Activated T-cell treated with anti-CD3 and anti-CD28 coated beads, Interleukin-2, amount 50 U/mL, for 72 hours (primary cell): ENCODE measurements around the gene GAB2. TPM values are rescaled to one million over a fixed set of nuclear protein-coding genes. Genes with fewer than 3 reads are reported as not detected.
"Not testable (repeated sequence)": the region's sequence is repeated elsewhere in the genome, so short reads cannot be mapped to it uniquely, and the experiment has no call there.

Experiments
- ATAC-seq, 2 donors: fragments of 150-1000 bp; cut with Tn5 transposase; replicated peaks in 1 of 2; 2 replicates each; pipeline ENCODE4 v1.10.0; 2021; ENCODE audit warnings: moderate library complexity in 2 of 2, mild to moderate bottlenecking in 1 of 2
- DNase-seq, 2 donors: peaks; one replicate each; pipeline ENCODE4 v3.0.0; 2021 to 2022; ENCODE audit warnings: mixed read lengths in 1 of 2
- H3K27ac Mint-ChIP-seq: one replicate; pipeline ENCODE4 v1.8.0; 2022; ENCODE audit warnings: mild to moderate bottlenecking, moderate library complexity, mixed read lengths
- H3K27me3 Mint-ChIP-seq: one replicate; pipeline ENCODE4 v1.8.0; 2022; ENCODE audit warnings: low read depth, mixed read lengths
- H3K36me3 Mint-ChIP-seq, 2 donors: one replicate each; pipeline ENCODE4 v1.8.0; 2022; ENCODE audit warnings: mixed read lengths in 2 of 2, mild to moderate bottlenecking in 1 of 2; ENCODE audit not compliant: insufficient read depth in 2 of 2
- H3K4me1 Mint-ChIP-seq: one replicate; pipeline ENCODE4 v1.8.0; 2022; ENCODE audit warnings: low read depth, mixed read lengths
- H3K4me3 Mint-ChIP-seq, 2 donors: one replicate each; pipeline ENCODE4 v1.8.0; 2022; ENCODE audit warnings: mild to moderate bottlenecking in 2 of 2, mixed read lengths in 2 of 2, moderate library complexity in 2 of 2
- H3K9me3 Mint-ChIP-seq, 2 donors: one replicate each; pipeline ENCODE4 v1.8.0; 2022; ENCODE audit warnings: mixed read lengths in 2 of 2
- total RNA-seq, 2 donors: library from RNA; stranded (reverse); gene quantifications; one replicate each; pipeline ENCODE4 v1.2.3, GENCODE V29; 2022

Gene GAB2
- total RNA-seq, 2 donors from 2014 or later: 48.0 to 51.7 TPM

- DNase-seq (no peak), ATAC-seq (peak; percentile 97 to 99)
- H3K27me3 Mint-ChIP-seq: no peaks in the 10 kb centered on the region
- H3K9me3 Mint-ChIP-seq: peaks cover 3% of the 10 kb centered on the region in 2 donors
- no peak overlapping the region for H3K27ac Mint-ChIP-seq
- H3K4me1 Mint-ChIP-seq: peaks cover 53% of the 10 kb centered on the region
- H3K36me3 Mint-ChIP-seq: peaks cover 6 to 7% of the 10 kb centered on the region in 2 donors
- peak overlapping the region in 1 of 2 donors; percentile 4 for H3K4me3 Mint-ChIP-seq
These were observed 119.3 kb downstream of the GAB2 start for GRCh38 chr11:78298291-78298771.

GRCh38 chr11:78295991-78296930 lies 121.4 kb downstream of the GAB2 start:
- H3K36me3 Mint-ChIP-seq: peaks cover 6 to 8% of the 10 kb centered on the region in 2 donors
- H3K4me3 Mint-ChIP-seq: no peak overlapping the region
- H3K27me3 Mint-ChIP-seq: no peaks in the 10 kb centered on the region
- no peak overlapping the region for H3K27ac Mint-ChIP-seq
- peaks cover 71% of the 10 kb centered on the region for H3K4me1 Mint-ChIP-seq
- DNase-seq: no peak
- H3K9me3 Mint-ChIP-seq: peaks cover 0 to 3% of the 10 kb centered on the region in 2 donors
- no peak for ATAC-seq

- no peak overlapping the region for H3K27ac Mint-ChIP-seq
- peaks cover 80% of the 10 kb centered on the region for H3K4me1 Mint-ChIP-seq
- no peaks in the 10 kb centered on the region for H3K27me3 Mint-ChIP-seq
- H3K36me3 Mint-ChIP-seq: peaks cover 9 to 12% of the 10 kb centered on the region in 2 donors
- DNase-seq (no peak), ATAC-seq (no peak)
- H3K4me3 Mint-ChIP-seq: no peak overlapping the region
- H3K9me3 Mint-ChIP-seq: peaks cover 3% of the 10 kb centered on the region in 2 donors
These were observed 122.3 kb downstream of the GAB2 start for GRCh38 chr11:78295347-78295746.

- H3K27me3 Mint-ChIP-seq, H3K4me3 Mint-ChIP-seq, DNase-seq, H3K27ac Mint-ChIP-seq, H3K9me3 Mint-ChIP-seq, ATAC-seq: not testable (repeated sequence)
- Mint-ChIP-seq H3K4me1 (peaks cover 81% of the 10 kb centered on the region), H3K36me3 (peaks cover 16 to 18% of the 10 kb centered on the region in 2 donors)
These were observed 123.5 kb downstream of the GAB2 start for GRCh38 chr11:78294100-78294499.

GRCh38 chr11:78293536-78293935 lies 124.1 kb downstream of the GAB2 start:
- DNase-seq (no peak), ATAC-seq (no peak)
- H3K36me3 Mint-ChIP-seq: peaks cover 19 to 22% of the 10 kb centered on the region in 2 donors
- H3K27ac Mint-ChIP-seq: no peak overlapping the region
- peaks cover 75% of the 10 kb centered on the region for H3K4me1 Mint-ChIP-seq
- no peak overlapping the region for H3K4me3 Mint-ChIP-seq
- H3K9me3 Mint-ChIP-seq: peaks cover 4 to 10% of the 10 kb centered on the region in 2 donors
- no peaks in the 10 kb centered on the region for H3K27me3 Mint-ChIP-seq

- Mint-ChIP-seq H3K9me3 (peaks cover 4 to 10% of the 10 kb centered on the region in 2 donors), H3K36me3 (peaks cover 20 to 27% of the 10 kb centered on the region in 2 donors), H3K27ac (peak overlapping the region; percentile 83), H3K27me3 (no peaks in the 10 kb centered on the region), H3K4me3 (peak overlapping the region; percentile 23 to 49), H3K4me1 (peaks cover 64% of the 10 kb centered on the region)
- peak; percentile 58 to 62 for DNase-seq
- ATAC-seq: peak; percentile 68 to 74
These were observed 125.4 kb downstream of the GAB2 start for GRCh38 chr11:78292109-78292803.

GRCh38 chr11:78291503-78292108 lies 126.0 kb downstream of the GAB2 start:
- Mint-ChIP-seq H3K4me3 (peak overlapping the region; percentile 21 to 49), H3K36me3 (peaks cover 20 to 27% of the 10 kb centered on the region in 2 donors), H3K27me3 (no peaks in the 10 kb centered on the region), H3K27ac (peak overlapping the region; percentile 83), H3K9me3 (peaks cover 4 to 10% of the 10 kb centered on the region in 2 donors), H3K4me1 (peaks cover 59% of the 10 kb centered on the region)
- DNase-seq: peak; percentile 36 to 55
- peak; percentile 72 to 74 for ATAC-seq

- peak; percentile 59 to 60 for DNase-seq
- peaks cover 48% of the 10 kb centered on the region for H3K4me1 Mint-ChIP-seq
- H3K27me3 Mint-ChIP-seq: no peaks in the 10 kb centered on the region
These were observed 127.1 kb downstream of the GAB2 start for GRCh38 chr11:78290293-78291176.

GRCh38 chr11:78289552-78290292 lies 127.9 kb downstream of the GAB2 start:
- H3K4me3 Mint-ChIP-seq: peak overlapping the region; percentile 71 to 85
- DNase-seq (no peak), ATAC-seq (no peak)
- peaks cover 41% of the 10 kb centered on the region for H3K4me1 Mint-ChIP-seq
- H3K9me3 Mint-ChIP-seq: peaks cover 4 to 8% of the 10 kb centered on the region in 2 donors
- peaks cover 16 to 23% of the 10 kb centered on the region in 2 donors for H3K36me3 Mint-ChIP-seq
- peak overlapping the region; percentile 99 for H3K27ac Mint-ChIP-seq
- no peaks in the 10 kb centered on the region for H3K27me3 Mint-ChIP-seq

More at GRCh38 chr11:78290293-78291176, 127.1 kb downstream of the GAB2 start:
- Mint-ChIP-seq H3K9me3 (peaks cover 4 to 10% of the 10 kb centered on the region in 2 donors), H3K4me3 (peak overlapping the region; percentile 71 to 85), H3K27ac (peak overlapping the region; percentile 99), H3K36me3 (peaks cover 19 to 26% of the 10 kb centered on the region in 2 donors)
- ATAC-seq: peak; percentile 75 to 76

GRCh38 chr11:78284260-78284659 lies 133.4 kb downstream of the GAB2 start:
- Mint-ChIP-seq H3K9me3 (no peaks in the 10 kb centered on the region), H3K27me3 (no peaks in the 10 kb centered on the region), H3K27ac (no peak overlapping the region), H3K4me3 (no peak overlapping the region), H3K36me3 (peaks cover 4 to 8% of the 10 kb centered on the region in 2 donors), H3K4me1 (peaks cover under 1% of the 10 kb centered on the region)
- DNase-seq: no peak
- ATAC-seq: no peak

GRCh38 chr11:78282821-78283220 lies 134.8 kb downstream of the GAB2 start:
- H3K27me3 Mint-ChIP-seq: no peaks in the 10 kb centered on the region
- ATAC-seq: no peak
- no peak overlapping the region for H3K27ac Mint-ChIP-seq
- H3K36me3 Mint-ChIP-seq: peaks cover 0 to 1% of the 10 kb centered on the region in 2 donors
- no peak overlapping the region for H3K4me3 Mint-ChIP-seq
- no peak for DNase-seq
- H3K9me3 Mint-ChIP-seq: no peaks in the 10 kb centered on the region
- no peaks in the 10 kb centered on the region for H3K4me1 Mint-ChIP-seq
